Epithelial cell of prostate (primary cell): ENCODE results near the gene SARDH.

Experiments
- DNase-seq: peaks from one replicate; pipeline ENCODE4 v3.0.0-alpha.2; 2011; ENCODE audit warnings: low read depth, low spot score
- H3K27ac ChIP-seq: fragments of 450-650 bp; 2 replicates; pipeline ENCODE4 v1.5.1; 2017; ENCODE audit warnings: mild to moderate bottlenecking

The SARDH gene

GRCh38 chr9:133717113-133718031, 20.8 kb downstream of the SARDH start:
- no peak overlapping the region for H3K27ac ChIP-seq
- no peak for DNase-seq

GRCh38 chr9:133716564-133717112, 21.5 kb downstream of the SARDH start:
- DNase-seq = no peak
- H3K27ac ChIP-seq = no peak overlapping the region

GRCh38 chr9:133715866-133716563, 22.1 kb downstream of the SARDH start:
- H3K27ac ChIP-seq = no peak overlapping the region
- no peak for DNase-seq

GRCh38 chr9:133715295-133715865, 22.8 kb downstream of the SARDH start:
- DNase-seq = no peak
- H3K27ac ChIP-seq = no peak overlapping the region

GRCh38 chr9:133714606-133715294, 23.4 kb downstream of the SARDH start:
- no peak for DNase-seq
- no peak overlapping the region for H3K27ac ChIP-seq

GRCh38 chr9:133713960-133714495, 24.1 kb downstream of the SARDH start:
- no peak for DNase-seq
- H3K27ac ChIP-seq = no peak overlapping the region

- H3K27ac ChIP-seq = no peak overlapping the region
- no peak for DNase-seq
Measured at GRCh38 chr9:133713150-133713959, 24.8 kb downstream of the SARDH start.

- no peak overlapping the region for H3K27ac ChIP-seq
- DNase-seq = no peak
Measured at GRCh38 chr9:133712221-133713100, 25.7 kb downstream of the SARDH start.

GRCh38 chr9:133711428-133712220, 26.5 kb downstream of the SARDH start:
- H3K27ac ChIP-seq = no peak overlapping the region
- DNase-seq = no peak

GRCh38 chr9:133710661-133711427, 27.3 kb downstream of the SARDH start:
- DNase-seq = no peak
- H3K27ac ChIP-seq = no peak overlapping the region

- H3K27ac ChIP-seq = no peak overlapping the region
- DNase-seq = no peak
Measured at GRCh38 chr9:133709691-133710571, 28.2 kb downstream of the SARDH start.

GRCh38 chr9:133709015-133709611, 29.0 kb downstream of the SARDH start:
- no peak for DNase-seq
- no peak overlapping the region for H3K27ac ChIP-seq

GRCh38 chr9:133708246-133709014, 29.7 kb downstream of the SARDH start:
- H3K27ac ChIP-seq = no peak overlapping the region
- DNase-seq = no peak

- DNase-seq = no peak
- no peak overlapping the region for H3K27ac ChIP-seq
Measured at GRCh38 chr9:133707763-133708245, 30.3 kb downstream of the SARDH start.
